Activated CD4-positive, alpha-beta T cell treated with anti-CD3 and anti-CD28 coated beads, Interleukin-2, amount 50 U/mL, for 24 hours (primary cell): ENCODE measurements around the gene RAP1GAP.
"Not testable (repeated sequence)": the region's sequence is repeated elsewhere in the genome, so short reads cannot be mapped to it uniquely, and the experiment has no call there.

Experiments
- DNase-seq, 2 donors: peaks; one replicate each; pipeline ENCODE4 v3.0.0-alpha.2; 2020; ENCODE audit warnings: low read depth in 1 of 2, low spot score in 1 of 2

RAP1GAP gene

DNA sequence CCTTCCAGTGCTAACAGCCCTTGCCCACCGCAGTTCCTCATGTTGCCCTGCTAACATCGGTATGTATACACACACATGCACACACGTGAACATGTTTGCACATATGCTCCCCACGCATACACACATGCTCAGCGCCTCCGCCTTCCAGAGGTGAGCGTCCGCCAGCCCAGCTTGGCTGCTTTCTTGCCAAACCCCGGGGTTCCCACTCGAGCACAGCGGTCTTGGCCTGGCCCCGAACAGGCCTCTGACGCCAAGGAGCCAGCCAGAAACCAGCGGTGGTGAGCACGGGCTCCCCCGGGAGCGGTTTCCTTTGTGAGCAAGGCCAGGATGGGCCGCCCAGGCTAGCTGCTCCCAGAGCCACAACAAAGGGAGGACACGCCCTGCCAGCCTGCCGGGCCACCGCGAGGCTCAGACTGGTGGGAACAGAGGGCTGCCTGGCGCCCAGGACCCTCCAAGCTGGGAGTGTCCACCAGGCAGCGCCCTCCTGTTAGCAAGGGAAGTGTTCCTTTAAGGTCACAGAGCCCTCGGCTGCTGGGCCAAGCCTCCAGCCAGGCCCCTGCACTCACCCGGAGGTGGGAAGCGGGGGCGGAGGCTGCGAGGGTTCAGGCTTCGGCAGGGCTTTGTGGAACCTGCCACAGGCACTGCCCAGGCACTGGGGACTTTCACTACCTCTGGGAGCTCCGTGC is 94.5 kb downstream of the RAP1GAP start:
- no peak for DNase-seq

DNA sequence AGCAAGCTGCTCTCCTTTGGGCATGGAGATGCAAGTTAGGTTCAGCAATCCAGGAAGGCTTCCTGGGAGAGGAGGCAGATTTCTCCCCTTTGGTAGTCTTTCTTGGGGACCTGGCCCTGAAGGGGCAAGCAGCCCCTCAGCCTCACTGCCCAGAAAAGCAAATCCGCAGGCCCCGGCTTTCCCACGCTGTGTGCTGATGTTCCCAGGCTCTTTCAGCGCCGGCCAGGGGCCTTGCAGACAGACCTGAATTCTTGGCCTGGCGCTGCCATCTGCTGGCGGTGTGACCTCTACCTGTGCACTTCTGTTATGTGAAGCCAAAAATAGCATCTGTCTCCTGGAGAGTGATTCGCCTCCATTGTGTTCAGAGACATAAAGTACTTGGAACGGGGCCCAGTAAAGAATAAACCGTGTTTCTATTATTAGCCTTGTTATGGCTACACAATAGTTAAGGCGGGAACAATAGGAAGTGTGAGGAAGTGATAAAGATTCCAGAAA is 95.1 kb downstream of the RAP1GAP start:
- DNase-seq = no peak

DNA sequence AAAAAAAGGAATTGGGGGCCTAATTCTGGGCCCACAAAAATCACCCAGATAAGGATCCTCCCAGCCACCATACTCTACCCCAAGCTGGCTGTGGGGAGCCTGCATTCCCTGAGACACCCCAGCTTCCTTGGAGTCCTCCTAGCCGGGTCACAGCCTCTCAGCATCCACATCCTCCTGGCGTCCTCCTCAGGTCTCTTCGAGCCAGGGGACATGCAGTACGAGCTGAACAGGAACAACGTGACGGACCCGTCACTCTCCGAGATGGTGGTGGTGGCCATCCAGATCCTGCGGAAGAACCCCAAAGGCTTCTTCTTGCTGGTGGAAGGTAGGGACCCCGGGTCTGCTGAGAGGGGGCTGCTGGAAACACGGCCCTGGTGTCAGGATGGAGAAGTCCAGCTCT is 95.7 kb downstream of the RAP1GAP start:
- DNase-seq = no peak

DNA sequence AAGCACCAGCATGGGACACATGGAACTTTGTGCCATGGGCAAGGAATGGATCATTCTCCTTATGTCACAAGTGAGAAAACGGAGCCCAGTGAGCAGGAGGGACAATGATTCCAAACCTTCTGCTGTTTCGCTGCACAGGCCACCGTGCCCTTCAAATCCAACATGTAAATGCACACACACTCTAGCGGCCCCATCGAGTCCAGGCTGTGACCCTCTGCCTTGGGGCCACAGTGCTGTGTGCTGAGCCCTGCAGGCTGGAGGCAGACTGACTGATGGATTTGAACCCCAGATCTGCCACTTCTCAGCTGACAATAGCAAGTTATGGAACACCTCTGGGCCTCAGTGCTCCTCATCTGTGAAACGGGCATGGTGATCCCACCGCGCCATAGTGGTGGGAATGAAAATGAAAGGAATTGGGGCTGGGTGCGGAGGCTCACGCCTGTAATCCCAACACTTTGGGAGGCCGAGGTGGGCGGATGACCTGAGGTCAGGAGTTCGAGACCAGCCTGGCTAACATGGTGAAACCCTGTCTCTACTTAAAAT is 96.4 kb downstream of the RAP1GAP start:
- DNase-seq = no peak

DNA sequence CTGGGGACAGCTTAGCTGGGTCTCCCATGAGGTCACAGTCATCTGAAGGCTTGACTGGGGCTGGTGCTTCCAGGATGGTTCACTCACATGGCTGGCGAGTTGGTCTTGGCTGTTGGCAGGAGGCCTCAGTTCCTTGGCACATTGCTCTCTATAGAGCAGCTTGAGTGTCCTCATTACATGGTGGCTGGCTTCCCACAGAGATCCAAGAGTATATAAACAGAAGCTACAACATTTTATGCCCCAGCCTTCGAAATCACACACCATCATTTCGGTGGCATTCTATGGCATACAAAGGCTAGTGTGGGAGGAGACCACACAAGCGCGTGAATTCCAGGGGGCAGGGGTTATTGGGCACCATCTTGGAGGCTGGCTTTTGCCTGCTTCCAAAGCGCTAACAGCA is 96.9 kb downstream of the RAP1GAP start:
- no peak for DNase-seq

DNA sequence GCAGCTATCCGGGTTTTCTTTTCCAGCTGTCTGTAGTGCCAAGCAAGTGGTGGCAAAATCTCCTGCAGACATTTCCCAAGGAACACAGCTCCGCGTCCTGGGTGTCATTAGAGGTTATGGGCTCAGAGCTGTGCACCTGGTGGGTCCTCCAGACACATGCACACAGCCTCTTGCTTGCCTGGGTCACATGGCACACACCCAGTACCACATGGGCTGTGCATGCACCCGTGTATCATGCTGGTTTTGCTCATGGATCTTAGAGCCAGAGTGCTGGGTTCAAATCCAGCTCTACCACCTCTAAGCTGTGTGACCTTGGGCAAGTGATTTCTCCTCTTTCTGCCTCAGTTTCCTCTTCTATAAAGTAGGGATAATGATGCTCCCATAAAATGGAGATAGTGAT is 98.3 kb downstream of the RAP1GAP start:
- no peak for DNase-seq

DNA sequence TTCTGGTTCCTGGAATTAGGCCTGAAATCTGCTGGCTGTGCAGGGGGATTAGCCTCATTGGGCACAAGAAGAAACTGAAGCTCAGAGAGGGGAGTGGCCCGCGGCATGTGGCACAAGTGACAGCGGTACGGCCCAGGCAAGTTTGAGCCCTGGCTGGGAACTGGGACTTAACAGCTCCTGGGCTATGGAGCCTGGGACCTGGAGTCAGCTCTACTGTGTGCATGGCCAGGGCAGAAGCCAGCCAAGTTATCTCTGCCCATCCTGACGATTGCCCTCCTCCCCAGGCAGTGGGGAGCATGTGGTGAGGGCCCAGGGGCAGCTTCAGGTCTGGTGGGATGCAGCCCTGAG is 98.7 kb downstream of the RAP1GAP start:
- no peak for DNase-seq

DNA sequence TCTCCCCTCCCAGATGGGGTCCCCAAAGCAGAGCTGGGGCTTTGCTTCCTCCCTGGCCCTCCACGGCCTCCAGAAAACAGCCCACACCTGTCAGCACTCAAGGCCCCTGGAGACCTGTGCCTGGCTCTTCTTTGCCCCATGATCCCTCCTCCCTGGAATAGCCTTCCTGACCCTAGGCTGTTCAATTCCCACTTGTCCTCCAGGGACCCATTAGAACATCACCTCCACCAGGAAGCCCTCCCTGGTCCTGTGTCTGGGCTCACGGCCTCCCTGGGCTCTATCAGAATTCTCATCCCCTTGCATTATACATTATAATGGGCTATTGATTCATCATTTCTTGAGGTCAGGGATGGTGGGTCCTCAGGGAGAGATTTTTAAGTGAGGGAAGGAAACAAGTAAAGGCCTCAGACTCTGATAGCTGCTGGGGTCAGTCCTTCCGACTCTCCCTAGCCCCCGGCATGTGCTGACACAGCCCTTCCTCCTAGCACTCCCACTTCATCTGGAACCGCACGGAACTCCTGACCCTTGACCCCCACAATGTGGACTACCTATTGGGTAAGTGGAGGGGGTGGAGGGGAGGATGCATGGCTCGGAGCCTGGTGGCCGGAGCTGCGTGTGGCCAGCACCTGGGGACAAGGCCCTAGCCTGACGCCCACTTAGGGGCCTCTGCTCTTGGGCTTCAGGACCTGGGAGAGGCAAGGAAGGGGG is 99.2 kb downstream of the RAP1GAP start:
- no peak for DNase-seq

DNA sequence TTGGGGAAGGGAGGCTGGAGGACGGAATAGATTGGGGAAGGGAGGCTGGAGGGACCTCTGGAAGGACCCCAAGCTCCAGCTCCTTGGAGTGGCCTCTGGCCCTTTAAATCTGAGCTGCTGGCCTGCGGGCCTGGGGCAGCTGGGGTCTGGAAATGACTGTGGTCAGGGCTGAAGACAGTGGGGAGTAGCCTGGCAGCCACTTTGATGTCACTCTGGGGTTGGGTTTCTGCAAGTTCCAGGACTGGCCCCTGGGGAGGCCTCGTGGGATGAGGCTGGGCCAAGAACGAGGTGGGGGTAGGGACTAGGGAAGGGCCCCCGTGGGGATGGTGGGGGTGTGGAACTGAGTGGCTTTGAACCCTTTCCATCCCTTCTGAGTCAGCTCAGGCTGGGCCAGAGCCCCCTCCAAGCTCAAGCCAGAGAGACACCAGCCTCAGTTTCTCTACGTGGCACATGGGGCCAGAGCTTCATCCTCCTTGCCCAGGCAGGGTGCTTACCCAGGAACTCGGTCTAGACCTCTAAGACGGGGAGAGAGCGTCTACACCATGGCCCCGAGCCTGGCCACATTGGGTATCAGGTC is 100.3 kb downstream of the RAP1GAP start:
- DNase-seq = no peak

DNA sequence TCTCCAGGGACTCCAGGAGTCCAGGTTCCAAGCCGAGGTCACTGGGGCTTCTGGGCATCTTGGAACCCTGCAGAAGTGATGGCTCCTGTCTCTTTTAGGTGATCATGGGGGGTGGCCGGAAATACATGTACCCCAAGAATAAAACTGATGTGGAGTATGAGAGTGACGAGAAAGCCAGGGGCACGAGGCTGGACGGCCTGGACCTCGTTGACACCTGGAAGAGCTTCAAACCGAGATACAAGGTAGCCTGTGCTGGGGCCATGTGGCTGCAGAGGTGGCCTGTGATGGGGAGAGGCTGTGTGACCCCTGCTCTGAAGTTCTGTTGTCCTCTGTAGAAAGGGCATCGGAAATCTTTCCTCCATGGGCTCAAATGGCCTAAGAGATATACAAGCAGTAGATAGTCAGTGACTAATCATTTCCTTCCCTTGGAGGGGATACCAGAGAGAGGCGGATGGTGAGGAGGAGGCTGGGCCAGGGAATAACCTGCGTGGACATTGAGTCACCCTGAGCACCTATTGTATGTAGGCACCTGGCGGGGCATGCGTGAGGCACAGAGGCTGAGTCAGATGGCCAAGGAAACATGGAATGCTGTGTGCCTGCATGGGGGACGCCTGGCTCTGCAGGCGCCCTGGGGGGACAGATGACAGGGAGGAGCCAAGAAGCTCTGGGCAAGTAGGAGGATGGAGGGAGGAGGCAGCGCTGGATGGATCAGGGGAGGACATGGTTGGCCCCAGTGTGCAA is 101.0 kb downstream of the RAP1GAP start:
- DNase-seq = no peak

DNA sequence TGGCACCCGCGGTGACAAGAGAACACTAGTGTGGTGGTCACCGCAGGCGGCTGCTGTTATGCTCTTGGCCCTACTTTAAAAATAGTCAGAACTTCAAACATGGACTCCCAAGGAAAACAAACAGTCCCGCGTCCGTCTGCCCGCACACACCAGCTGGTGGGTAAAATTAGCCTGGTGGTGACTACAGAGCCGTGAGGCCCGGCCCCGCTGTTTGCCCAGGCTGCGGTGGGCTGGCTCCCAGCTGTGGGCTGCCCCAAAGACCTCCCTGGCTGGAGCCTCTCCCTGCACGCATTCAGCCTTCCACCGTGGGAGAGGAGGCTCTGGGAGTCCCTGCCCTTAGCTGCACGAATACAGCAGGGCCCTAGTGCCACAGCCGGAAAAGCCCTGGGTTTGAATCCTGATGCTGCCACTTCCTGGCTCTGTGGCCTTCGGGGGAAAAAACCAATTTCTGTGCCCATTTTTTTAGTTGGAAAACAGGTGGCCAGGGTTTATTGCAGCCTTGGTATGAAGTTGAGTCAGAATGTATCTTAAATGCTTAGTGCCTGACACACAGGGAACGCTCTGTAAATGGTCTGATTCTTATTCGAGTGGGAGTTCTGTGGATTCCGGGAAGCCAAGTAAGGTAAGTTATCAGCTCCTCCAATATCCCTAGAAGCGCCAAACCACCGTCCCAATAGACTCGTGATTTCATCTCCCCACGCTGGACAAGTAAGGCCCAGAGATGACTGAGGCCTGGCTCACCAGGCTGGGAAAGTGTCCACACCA is 101.7 kb downstream of the RAP1GAP start:
- no peak for DNase-seq

DNA sequence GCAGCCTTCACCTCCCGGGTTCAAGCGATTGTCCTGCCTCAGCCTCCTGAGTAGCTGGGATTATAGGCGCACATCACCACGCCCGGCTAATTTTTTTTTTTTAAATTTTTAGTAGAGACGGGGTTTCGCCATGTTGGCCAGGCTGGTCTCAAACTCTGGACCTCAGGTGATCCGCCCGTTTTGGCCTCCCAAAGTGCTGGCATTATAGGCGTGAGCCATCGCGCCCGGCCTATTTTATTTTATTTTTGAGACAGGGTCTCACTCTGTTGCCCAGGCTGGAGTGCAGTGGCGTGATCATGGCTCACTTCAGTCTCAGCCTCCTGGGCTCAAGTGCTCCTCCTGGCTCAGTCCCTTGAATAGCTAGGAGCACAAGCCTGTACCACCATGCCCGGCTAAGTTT is 102.8 kb downstream of the RAP1GAP start:
- not testable (repeated sequence) for DNase-seq

DNA sequence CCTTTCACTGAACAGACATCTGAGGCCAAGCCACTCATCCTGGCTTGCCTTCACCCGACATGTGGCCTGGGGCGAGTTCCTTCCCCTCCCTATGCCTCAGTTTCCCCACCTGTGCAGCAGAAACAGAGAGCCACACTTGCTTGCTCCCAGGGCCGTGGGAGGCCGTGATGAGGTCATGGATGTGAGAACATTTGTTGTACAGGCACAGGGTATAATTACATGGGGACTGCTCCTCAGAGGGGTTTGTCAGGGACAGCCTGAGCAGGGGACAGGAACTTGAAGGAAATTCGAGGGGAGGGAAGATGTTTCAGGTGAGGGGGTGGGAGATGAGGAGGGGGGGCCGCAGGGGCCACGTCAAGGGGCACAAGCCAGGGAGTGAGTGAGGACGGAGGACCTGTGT is 103.9 kb downstream of the RAP1GAP start:
- no peak for DNase-seq

DNA sequence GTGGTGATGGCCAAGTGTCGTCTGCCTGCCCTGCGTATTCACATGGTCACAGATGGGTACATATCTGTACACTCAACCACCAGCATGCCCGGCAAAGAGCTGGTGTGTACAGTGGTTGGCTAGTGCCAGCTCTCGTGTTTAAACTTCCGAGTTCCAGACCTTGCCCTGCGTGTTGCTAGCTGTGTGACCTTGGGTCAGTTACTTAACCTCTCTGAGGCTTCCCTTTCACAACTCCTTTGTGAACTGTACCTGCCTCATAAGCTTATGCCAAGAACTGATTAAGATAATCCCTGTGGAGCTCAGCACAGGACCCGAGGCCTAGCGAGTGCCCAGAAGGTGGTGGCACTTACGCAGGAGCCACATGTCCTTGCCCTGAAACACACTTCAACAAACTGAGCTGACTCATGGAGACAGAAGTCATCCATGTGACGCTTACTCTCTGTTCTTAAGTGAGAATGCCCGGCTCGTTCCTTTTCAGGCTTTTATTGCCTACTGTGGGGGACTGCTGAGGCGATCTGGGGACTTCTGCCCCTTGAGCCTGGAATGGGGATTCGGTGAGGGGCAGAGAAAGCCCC is 104.5 kb downstream of the RAP1GAP start:
- no peak for DNase-seq

DNA sequence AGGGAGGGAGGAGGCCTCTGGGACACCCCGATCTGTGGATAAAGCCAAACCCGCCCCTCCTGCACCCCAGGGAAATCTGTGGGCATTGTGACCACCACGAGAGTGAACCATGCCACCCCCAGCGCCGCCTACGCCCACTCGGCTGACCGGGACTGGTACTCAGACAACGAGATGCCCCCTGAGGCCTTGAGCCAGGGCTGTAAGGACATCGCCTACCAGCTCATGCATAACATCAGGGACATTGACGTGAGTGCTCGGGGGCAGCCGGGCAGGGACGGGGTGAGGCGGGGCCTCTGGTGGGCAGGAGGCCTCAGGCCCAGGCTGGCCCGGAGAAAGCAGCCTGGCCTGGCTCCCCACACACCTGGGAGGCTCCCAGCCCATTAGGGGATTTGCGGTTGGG is 105.2 kb downstream of the RAP1GAP start:
- no peak for DNase-seq

DNA sequence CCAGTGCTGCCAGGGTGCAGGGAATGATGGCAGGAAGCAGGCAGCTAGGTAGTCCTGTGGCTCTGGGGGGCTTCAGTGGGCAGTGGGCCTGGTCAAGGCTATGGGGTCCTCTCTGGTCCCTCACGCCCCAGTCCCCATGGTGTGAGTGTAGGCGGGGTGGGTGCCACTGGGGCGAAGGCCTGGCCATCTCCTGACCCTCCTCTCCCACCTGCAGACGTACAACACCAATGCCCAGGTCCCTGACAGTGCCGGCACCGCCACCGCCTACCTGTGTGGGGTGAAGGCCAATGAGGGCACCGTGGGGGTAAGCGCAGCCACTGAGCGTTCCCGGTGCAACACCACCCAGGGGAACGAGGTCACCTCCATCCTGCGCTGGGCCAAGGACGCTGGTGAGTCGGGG is 106.3 kb downstream of the RAP1GAP start:
- DNase-seq = no peak

DNA sequence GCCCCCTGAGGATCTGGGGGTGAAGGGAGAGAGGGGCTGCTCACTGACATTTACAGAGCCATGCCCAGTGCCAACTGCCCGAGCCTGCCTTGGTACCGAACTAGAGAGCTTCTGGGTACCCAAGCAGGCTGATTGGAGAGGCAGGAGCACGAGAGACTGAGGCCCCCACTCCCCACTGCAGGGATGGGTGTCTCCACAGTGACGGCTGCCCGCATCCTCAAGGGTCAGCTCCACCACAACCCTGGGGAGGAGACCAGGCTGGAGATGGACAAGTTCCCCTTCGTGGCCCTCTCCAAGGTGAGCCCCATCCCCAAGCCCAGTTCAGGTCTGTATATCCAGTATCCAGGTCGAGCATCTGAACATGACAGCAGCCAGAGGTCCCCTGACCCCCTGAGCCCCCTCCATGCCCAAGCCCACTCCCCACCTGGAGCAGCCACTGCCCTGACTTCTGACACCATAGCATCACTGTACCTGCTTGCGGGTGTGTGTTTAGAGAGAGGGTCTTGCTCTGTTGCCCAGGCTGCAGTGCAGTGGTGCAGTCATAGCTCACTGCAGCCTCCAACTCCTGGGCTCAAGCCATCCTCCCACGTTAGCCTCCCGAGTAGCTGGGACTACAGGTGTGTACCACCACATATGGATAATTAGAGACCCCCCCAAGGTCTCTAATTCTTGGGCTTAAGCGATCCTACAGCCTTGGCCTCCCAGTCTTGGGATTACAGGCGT is 108.1 kb downstream of the RAP1GAP start:
- no peak for DNase-seq

DNA sequence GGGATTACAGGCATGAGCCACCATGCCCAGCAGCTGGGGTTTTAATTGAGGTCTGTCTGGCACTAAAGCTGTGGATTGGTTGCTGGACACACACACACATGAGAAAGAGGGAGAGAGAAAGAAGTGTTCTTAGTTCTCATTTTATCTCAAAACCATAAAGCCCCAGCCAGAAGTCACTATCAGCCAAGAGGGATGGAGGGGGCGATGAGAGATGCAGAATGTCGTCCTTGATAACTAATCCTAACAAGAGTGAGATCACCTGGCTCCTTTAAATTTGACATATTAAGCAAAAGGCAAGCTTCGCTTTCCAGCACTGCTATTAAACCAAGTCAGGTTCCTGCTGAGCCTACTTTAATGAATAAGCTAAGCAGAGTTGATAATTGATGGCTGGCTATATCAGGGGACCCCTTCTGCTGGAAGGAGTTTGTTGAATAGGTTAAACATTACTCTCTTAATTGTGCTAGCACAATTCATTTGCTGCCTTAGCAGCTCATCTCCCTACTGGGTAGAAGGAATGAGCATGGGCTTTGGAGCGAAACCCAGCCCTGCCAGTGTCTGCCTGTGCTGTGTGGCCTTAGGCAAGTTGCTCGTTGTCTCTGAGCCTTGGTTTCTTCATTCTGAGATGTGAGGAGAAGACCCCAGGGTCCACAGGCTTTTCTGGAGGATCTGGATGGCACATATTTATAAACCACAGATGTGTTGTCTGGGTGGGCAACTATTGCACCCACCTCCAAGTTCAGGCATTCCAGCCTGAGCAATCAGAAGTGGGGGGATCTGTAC is 109.2 kb downstream of the RAP1GAP start:
- no peak for DNase-seq
